ENCODE data around the gene ARHGDIA.

ARHGDIA gene

GRCh38 chr17:81823820-81824550 lies 47.2 kb downstream of the ARHGDIA start:
- DNase-seq (ENCODE audit: low read depth in 2 of 2) = no peak

DNA sequence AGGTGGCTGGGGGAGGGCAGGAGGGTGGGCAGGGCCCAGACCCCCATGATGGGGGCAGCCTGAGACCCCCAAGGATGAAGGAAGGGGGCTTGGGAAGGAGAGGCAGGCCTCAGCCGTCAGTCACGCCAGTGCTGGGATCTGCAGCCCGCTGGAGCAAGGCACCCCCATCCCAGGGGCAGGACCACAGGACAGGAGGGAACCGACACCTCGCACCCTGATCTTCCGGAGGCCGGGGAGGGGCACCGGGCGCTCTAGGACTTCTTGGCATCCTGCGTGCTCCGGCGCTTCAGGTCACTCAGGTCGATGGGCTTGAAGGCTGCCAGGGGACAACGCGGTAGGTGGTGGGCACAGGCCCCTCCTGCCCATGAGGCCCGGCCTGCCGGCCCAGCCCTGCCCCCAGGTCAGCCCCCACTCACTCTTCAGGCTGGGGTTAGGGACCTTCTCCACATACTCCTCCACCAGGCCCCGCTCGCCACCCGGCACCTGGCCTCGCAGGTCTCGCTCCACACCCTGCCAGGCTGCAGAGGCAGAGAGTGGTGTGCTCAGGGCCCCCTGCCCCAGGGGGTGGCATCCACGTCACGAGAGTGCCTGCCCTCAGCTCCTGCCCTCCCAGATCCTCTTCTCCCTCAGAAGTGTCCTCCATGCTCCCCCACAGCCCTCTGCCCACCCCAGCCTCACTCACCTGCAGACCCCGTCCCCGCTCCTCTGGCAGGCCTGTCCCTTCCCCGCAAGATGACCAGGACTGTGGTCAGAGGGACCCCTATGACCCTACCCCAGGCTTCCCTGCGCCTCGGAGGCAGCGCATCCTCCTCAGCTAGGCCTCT lies 47.9 kb downstream of the ARHGDIA start:
- DNase-seq (ENCODE audit: low read depth in 2 of 2) = no peak

DNA sequence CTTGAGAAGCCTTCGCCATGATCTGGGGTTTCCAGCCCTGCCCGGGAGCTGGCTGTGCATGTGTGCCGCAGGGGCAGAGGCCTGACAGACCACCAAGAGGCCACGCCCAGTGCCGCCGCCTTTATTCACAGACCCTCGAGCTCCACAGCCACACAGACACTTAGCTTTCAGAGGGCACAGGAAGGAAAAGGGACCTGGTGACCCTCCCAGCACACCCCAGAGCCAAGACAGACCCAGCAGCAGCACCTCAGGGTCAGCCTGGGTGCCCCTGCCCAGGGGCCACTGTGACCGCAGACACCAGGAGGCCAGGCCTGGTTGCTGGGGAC lies 48.9 kb downstream of the ARHGDIA start:
- no peak for DNase-seq (ENCODE audit: low read depth in 2 of 2)

- no peak for DNase-seq (ENCODE audit: low read depth in 2 of 2)
Measured at GRCh38 chr17:81821603-81822311, 49.4 kb downstream of the ARHGDIA start.

GRCh38 chr17:81821147-81821546 lies 50.0 kb downstream of the ARHGDIA start:
- DNase-seq (ENCODE audit: low read depth in 2 of 2) = no peak

DNA sequence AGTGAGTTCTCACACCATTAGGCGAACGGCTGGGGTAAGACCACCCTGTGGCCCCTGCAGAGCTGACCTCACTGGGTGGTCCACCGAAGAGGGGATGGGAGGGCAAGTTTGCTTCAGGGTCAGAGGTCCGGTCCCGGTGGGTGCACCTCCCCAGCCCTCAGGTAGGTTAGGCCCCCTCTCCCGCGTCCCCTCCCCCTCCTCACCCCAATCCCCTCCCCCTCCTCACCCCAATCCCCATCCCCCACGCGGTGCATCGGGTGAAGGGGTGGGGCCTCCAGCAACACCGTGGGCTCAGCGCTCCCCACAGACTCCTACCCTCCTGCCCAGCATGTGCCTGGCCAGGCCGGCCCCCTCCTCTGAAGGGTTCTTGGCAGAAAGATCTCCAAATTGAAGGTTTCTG lies 51.4 kb downstream of the ARHGDIA start:
- DNase-seq (ENCODE audit: low read depth in 2 of 2) = no peak

DNA sequence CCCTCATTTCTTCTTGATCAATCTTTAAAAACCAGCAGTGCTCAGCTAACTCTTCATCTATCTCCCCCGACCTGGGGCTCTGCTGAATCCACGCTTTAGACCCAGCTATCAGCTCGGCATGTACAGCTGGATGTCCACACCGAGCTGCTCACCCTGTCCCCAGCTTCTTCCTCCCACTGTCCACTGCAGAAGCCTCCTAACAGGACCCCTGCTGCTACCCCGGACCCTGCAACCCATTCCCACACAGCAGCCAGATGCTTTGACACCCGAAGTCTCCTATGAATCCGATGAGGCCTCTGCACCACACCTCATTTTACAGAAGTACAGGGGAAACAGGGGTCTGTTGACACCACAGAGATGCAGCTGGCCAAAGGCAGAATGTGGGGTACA lies 53.4 kb downstream of the ARHGDIA start:
- DNase-seq (ENCODE audit: low read depth in 2 of 2) = no peak

Measured in stimulated activated CD8-positive, alpha-beta memory T cell treated with anti-CD3 and anti-CD28 coated beads, Interleukin-15, amount 100 ng/mL, for 48 hours (primary cell).